IMR-90 (cell line): ENCODE data around the gene USH1G. TPM values are rescaled to one million over a fixed set of nuclear protein-coding genes. Genes with fewer than 3 reads are reported as not detected.

Experiments used
- ATAC-seq: fragments of 200-7000 bp; cut with Tn5 transposase; 2 replicates; pipeline ENCODE4 v1.9.1; 2020; ENCODE audit warnings: low read depth, mild to moderate bottlenecking, moderate library complexity
- BruUV-seq: library from RNA; stranded (reverse); fragments of 400-500 nt; replicated peaks from 2 replicates; lab custom pipeline; 2021; lab: Mats Ljungman, UMichigan
- CTCF ChIA-PET: fragments of 300-600 bp; formaldehyde crosslinking; extraction: SDS; loops from one replicate; lab custom pipeline; 2021; ENCODE audit warnings: antibody characterized with exemption; lab: Yijun Ruan, JAX
- POLR2A ChIA-PET: fragments of 300-600 bp; sonication (Branson Sonifier 250); formaldehyde crosslinking; loops from one replicate; lab custom pipeline; 2022; ENCODE audit warnings: antibody characterized with exemption; ENCODE audit not compliant: unreplicated experiment; lab: Charles Lee
- DNase-seq: peaks from one replicate; pipeline ENCODE4 v3.0.0; 2013
- H2AFZ ChIP-seq: replicated peaks from 2 replicates; pipeline ENCODE3; 2013; ENCODE audit warnings: low read length, mild to moderate bottlenecking; ENCODE audit not compliant: poor library complexity
- H2AK5ac ChIP-seq: 2 replicates; pipeline ENCODE4 v1.6.1; 2013; ENCODE audit warnings: low read depth, low read length, inconsistent platforms
- H2AK9ac ChIP-seq: replicated peaks from 2 replicates; pipeline ENCODE3; 2013; ENCODE audit warnings: mild to moderate bottlenecking, low read depth, low read length, moderate library complexity; ENCODE audit not compliant: poor library complexity
- H2BK120ac ChIP-seq: 2 replicates; pipeline ENCODE4 v1.6.1; 2013; ENCODE audit warnings: low read depth, low read length, inconsistent platforms
- H2BK15ac ChIP-seq: 3 replicates; pipeline ENCODE4 v1.6.1; 2013; ENCODE audit warnings: low read depth, low read length, inconsistent platforms
- H2BK20ac ChIP-seq: 2 replicates; pipeline ENCODE4 v1.6.1; 2013; ENCODE audit warnings: low read depth, mild to moderate bottlenecking, inconsistent platforms, low read length, moderate library complexity
- H2BK5ac ChIP-seq: 2 replicates; pipeline ENCODE4 v1.6.1; 2013; ENCODE audit warnings: mild to moderate bottlenecking, low read depth, low read length, inconsistent platforms; ENCODE audit not compliant: poor library complexity, severe bottlenecking
- H3K14ac ChIP-seq: replicated peaks from 2 replicates; pipeline ENCODE4 v1.6.1; 2013; ENCODE audit warnings: low read depth, low read length, inconsistent platforms
- H3K18ac ChIP-seq: 2 replicates; pipeline ENCODE4 v1.6.1; 2013; ENCODE audit warnings: low read depth, low read length, control low read depth
- H3K23ac ChIP-seq: 2 replicates; pipeline ENCODE4 v1.6.1; 2013; ENCODE audit warnings: low read depth, low read length, inconsistent platforms
- H3K27ac ChIP-seq: 2 replicates; pipeline ENCODE4 v1.5.1; 2013; ENCODE audit warnings: mild to moderate bottlenecking, control low read depth, low read length; ENCODE audit not compliant: insufficient read depth
- H3K27me3 ChIP-seq: 2 replicates; pipeline ENCODE4 v1.6.1; 2013; ENCODE audit warnings: low read length; ENCODE audit not compliant: control insufficient read depth, insufficient read depth
- H3K36me3 ChIP-seq: 2 replicates; pipeline ENCODE4 v1.6.1; 2013; ENCODE audit warnings: low read length, mixed read lengths; ENCODE audit not compliant: control insufficient read depth, insufficient read depth
- H3K4ac ChIP-seq: 2 replicates; pipeline ENCODE4 v1.6.1; 2013; ENCODE audit warnings: low read depth, low read length, inconsistent platforms
- H3K4me1 ChIP-seq: 2 replicates; pipeline ENCODE4 v1.6.1; 2013; ENCODE audit warnings: low read length, mixed read lengths; ENCODE audit not compliant: control insufficient read depth, insufficient read depth
- H3K4me2 ChIP-seq: 2 replicates; pipeline ENCODE4 v1.6.1; 2013; ENCODE audit warnings: low read depth, mild to moderate bottlenecking, control low read depth, low read length, moderate library complexity
- H3K4me3 ChIP-seq: 2 replicates; pipeline ENCODE4 v1.5.1; 2013; ENCODE audit warnings: low read depth, mild to moderate bottlenecking, control low read depth, low read length, moderate library complexity; ENCODE audit not compliant: insufficient read depth
- H3K56ac ChIP-seq: 2 replicates; pipeline ENCODE4 v1.6.1; 2013; ENCODE audit warnings: low read length, inconsistent platforms; ENCODE audit not compliant: insufficient read depth; ENCODE audit errors: extremely low read depth
- H3K79me1 ChIP-seq, 2 experiments: 2 replicates each; pipeline ENCODE4 v1.6.1; 2013; ENCODE audit warnings: low read length in 2 of 2, inconsistent platforms in 1 of 2, low read depth in 1 of 2
- H3K9ac ChIP-seq: 2 replicates; pipeline ENCODE4 v1.6.1; 2013; ENCODE audit warnings: low read depth, low read length, control low read depth
- H3K9me1 ChIP-seq: 2 replicates; pipeline ENCODE4 v1.6.1; 2013; ENCODE audit warnings: low read length, inconsistent platforms; ENCODE audit not compliant: insufficient read depth
- H3K9me3 ChIP-seq: 2 replicates; pipeline ENCODE4 v1.6.1; 2013; ENCODE audit warnings: low read length; ENCODE audit not compliant: control insufficient read depth, insufficient read depth
- H4K20me1 ChIP-seq: 2 replicates; pipeline ENCODE4 v1.6.1; 2013; ENCODE audit warnings: low read length, inconsistent platforms; ENCODE audit not compliant: insufficient read depth
- H4K5ac ChIP-seq: 2 replicates; pipeline ENCODE4 v1.6.1; 2013; ENCODE audit warnings: mild to moderate bottlenecking, low read depth, low read length, control low read depth
- H4K8ac ChIP-seq, 2 experiments: 2 replicates each; pipeline ENCODE4 v1.6.1; 2013; ENCODE audit warnings: low read depth in 2 of 2, low read length in 2 of 2, control low read depth in 1 of 2, inconsistent platforms in 1 of 2
- H4K91ac ChIP-seq: 2 replicates; pipeline ENCODE4 v1.6.1; 2013; ENCODE audit warnings: low read depth, low read length, inconsistent platforms; ENCODE audit not compliant: insufficient read depth
- MAFK ChIP-seq: IDR thresholded peaks from 2 replicates; pipeline ENCODE4 v1.6.1; 2012; ENCODE audit warnings: low read depth, low read length, improper control_type of control experiment
- WGBS, 2 experiments: methylation state at CpG; one replicate each; pipeline versions ENCODE4 v1.1.5 to v1.1.7; 2013; ENCODE audit warnings: missing lambda C conversion rate in 2 of 2; ENCODE audit not compliant: insufficient read length in 1 of 2; ENCODE audit errors: extremely low coverage in 2 of 2; 5-methylcytosine and 5-hydroxymethylcytosine counted together
- dilution Hi-C: fragments of 300-500 bp; cut with HindIII; formaldehyde crosslinking; loops from one replicate; pipeline ENCODE4 v1.14.3; 2018; ENCODE audit warnings: low sequenced_read_pairs; ENCODE audit not compliant: unreplicated experiment
- in situ Hi-C: fragments of 300-500 bp; cut with MboI; formaldehyde crosslinking; loops from 3 replicates; pipeline ENCODE4 v1.14.3; 2019; ENCODE audit warnings: low sequenced_read_pairs, inconsistent platforms, mixed read lengths
- intact Hi-C: fragments of 100-400 bp; cut with micrococcal nuclease; formaldehyde crosslinking; loops from 2 replicates; pipeline ENCODE4 v1.10.0; 2022
- polyA plus RNA-seq, 3 experiments: library from polyadenylated mRNA; depleted of rRNA; stranded (reverse); fragments of >200 nt; gene quantifications; 2 replicates each; pipeline ENCODE4 v1.2.3, GENCODE V29; 2012; ENCODE audit warnings: low replicate concordance in 1 of 3
- total RNA-seq: library from RNA; depleted of rRNA; stranded (reverse); fragments of >200 nt; gene quantifications from 2 replicates; pipeline ENCODE4 v1.2.3, GENCODE V29; 2012

USH1G gene
- total and polyA plus RNA-seq, 2 of the 4 experiments (the other 2 are of a cell fraction) = not detected

DNA sequence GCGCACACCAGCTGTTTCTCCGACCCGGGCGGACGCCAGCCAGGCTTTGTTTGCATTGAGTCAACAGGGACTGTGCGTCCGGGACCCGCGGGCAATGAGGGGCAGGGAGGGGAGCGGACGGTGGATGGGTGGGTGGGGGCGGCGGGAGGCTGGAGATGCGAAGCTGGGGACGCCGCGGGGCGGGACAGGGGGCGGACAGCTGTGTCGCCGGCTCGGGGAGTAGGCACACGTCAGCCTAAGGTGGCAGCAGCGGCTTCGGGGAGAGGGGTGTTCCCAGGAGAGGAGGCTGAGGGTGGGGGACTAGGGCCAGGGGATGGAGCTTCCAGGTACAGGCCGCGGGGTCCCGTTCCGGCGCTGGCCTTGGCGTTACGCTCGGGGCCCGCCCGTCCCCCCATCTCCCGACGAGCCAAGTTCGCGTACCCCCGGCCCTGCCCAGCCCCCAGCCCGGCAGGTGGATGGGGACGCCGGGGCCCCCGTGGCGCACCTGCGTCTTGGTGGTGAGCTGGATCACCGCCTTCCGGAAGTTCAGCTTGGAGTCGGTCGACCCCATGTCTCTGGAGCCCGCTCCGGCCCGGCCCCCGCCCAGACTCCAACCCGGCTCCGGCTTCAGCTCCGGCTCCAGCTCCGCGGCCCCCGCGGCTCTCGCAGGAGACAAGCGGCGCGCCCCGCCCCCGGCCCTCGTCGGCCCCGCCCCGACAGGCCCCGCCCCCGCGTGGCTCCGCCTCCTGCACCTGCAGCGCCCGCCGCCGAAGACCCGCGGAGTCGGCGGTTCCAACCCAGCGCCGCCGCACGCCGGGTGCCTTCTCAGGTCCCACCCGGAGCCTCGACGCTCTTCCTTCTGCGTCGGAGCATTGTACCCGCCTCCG lies 49.3 kb upstream of the USH1G start, which contains the start of gene HID1:
TSS of gene HID1 (minus strand) at position 653 of the 866 bp plus-strand sequence. CDS start at position 550, 103 bp downstream.
- ChIA-PET CTCF (no interaction called here), POLR2A (interaction anchor here (0.8 to 1.3 kb wide), 2 partner anchors 15 to 16 kb away, joined by 4 to 5 read pairs; partner anchors contain the start of gene CDR2L)
- Histone ChIP-seq H3K4me2 (peak within 1 kb of the TSS; percentile 66), H3K4me3 (peak within 1 kb of the TSS; percentile 34), H3K27ac (no peak within 1 kb of the TSS), H3K27me3 (peaks cover 47% of the 10 kb centered on the region), H4K91ac (no peak within 1 kb of the TSS), H4K5ac (no peak within 1 kb of the TSS), H3K56ac (no peak within 1 kb of the TSS), H3K23ac (no peak within 1 kb of the TSS), H2BK5ac (no peak within 1 kb of the TSS), H3K4ac (no peak within 1 kb of the TSS), H4K20me1 (no peaks in the 10 kb centered on the region), H2AK5ac (no peak within 1 kb of the TSS), H3K9me1 (no peaks in the 10 kb centered on the region), H3K14ac (no peak within 1 kb of the TSS), H2AK9ac (no peak within 1 kb of the TSS), H3K18ac (no peak within 1 kb of the TSS), H3K4me1 (0 out of 2 replicates have a peak, but pooled peaks cover 2% of the 10 kb centered on the region), H2BK120ac (no peak within 1 kb of the TSS), H2BK20ac (no peak within 1 kb of the TSS), H2BK15ac (no peak within 1 kb of the TSS), H3K9ac (no peak within 1 kb of the TSS), H2AFZ (peak within 1 kb of the TSS; percentile 88), H4K8ac (no peak within 1 kb of the TSS), H3K79me1 (no peaks in the 10 kb centered on the region), H3K36me3 (no peaks in the 10 kb centered on the region), H3K9me3 (no peaks in the 10 kb centered on the region)
- no TSS peak for BruUV-seq
- DNase-seq (no peak), ATAC-seq (peak; percentile 80)
- no peak for TF ChIP-seq MAFK
- dilution Hi-C loops = no loop called here
- 4% methylated on average over 33 of the region's 95 CpGs; no CpG with 5 or more reads in 1 of the 2 experiments for WGBS, 2 experiments
- in situ Hi-C loops = no loop called here
- intact Hi-C loops = no loop called here
